ENCODE data around the gene PLXNA4.

PLXNA4 gene

DNA sequence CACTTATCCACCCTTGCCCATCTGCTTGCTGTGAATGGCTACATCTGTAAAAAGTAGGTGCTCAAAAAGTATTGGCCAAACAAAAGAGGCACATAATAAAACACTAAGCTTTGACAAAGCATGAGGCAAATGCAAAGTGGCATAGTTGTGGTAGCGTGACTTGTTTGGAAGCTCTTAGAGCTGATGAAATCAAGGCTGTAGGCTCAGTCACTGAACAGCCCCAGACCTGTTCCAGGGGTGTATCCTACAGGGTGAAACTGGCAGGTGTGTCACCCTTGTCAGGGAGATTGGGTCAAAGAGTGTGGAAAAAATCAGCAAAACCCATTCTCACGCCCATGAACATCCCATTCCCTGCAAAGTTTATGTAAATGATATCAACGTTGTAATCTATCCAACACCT is 427.4 kb downstream of the PLXNA4 start:
- TF ChIP-seq, protein P1, sequence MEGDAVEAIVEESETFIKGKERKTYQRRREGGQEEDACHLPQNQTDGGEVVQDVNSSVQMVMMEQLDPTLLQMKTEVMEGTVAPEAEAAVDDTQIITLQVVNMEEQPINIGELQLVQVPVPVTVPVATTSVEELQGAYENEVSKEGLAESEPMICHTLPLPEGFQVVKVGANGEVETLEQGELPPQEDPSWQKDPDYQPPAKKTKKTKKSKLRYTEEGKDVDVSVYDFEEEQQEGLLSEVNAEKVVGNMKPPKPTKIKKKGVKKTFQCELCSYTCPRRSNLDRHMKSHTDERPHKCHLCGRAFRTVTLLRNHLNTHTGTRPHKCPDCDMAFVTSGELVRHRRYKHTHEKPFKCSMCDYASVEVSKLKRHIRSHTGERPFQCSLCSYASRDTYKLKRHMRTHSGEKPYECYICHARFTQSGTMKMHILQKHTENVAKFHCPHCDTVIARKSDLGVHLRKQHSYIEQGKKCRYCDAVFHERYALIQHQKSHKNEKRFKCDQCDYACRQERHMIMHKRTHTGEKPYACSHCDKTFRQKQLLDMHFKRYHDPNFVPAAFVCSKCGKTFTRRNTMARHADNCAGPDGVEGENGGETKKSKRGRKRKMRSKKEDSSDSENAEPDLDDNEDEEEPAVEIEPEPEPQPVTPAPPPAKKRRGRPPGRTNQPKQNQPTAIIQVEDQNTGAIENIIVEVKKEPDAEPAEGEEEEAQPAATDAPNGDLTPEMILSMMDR (conservative IDR thresholded peaks at IDR 0.05; ENCODE audit: low read depth): no peak
- no peak for DNase-seq (ENCODE audit: low spot score)
- POLR2A ChIA-PET (ENCODE audit: low non-redundant PET): no interaction called here
- CTCF ChIA-PET: no interaction called here
- H3K27ac ChIP-seq: no peak overlapping the region

- ChIA-PET POLR2A (ENCODE audit: low non-redundant PET) (no interaction called here), CTCF (interaction anchor here (0.9 to 1.2 kb wide), 3 partner anchors 10 to 200 kb away, joined by 3 to 6 read pairs (median 6); no protein-coding TSS in a partner anchor)
- peak; percentile 87 for DNase-seq (ENCODE audit: low spot score)
- peak overlapping the region; percentile 57 for H3K27ac ChIP-seq
- TF ChIP-seq, protein P1 (conservative IDR thresholded peaks at IDR 0.05; ENCODE audit: low read depth): no peak
Observed at GRCh38 chr7:132145466-132145865, 430.8 kb downstream of the PLXNA4 start.

DNA sequence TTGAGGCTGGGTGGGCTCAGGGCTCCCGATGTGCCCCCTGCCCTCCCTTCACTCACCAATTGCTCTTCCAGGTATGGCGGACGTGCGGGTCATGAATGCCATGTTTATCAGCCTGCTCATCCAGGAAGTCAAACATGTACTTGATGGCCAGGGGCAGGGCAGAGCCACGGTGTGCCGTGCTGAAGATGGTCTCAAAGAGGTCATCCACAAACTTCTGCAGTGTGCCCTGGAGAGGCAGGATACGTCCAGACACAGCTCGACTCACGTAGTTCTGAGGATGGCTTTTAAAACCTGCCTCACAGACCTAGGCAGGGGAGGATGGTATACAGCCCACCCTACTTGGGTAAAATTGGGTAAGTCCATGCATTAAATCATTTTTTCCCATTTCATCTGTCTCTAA is 431.2 kb downstream of the PLXNA4 start:
- DNase-seq (ENCODE audit: low spot score): no peak
- ChIA-PET CTCF (interaction anchor here (0.9 to 1.2 kb wide), 3 partner anchors 9 to 200 kb away, joined by 3 to 6 read pairs (median 6); no protein-coding TSS in a partner anchor), POLR2A (ENCODE audit: low non-redundant PET) (no interaction called here)
- peak overlapping the region; percentile 57 for H3K27ac ChIP-seq
- TF ChIP-seq, protein P1 (conservative IDR thresholded peaks at IDR 0.05; ENCODE audit: low read depth): no peak

DNA sequence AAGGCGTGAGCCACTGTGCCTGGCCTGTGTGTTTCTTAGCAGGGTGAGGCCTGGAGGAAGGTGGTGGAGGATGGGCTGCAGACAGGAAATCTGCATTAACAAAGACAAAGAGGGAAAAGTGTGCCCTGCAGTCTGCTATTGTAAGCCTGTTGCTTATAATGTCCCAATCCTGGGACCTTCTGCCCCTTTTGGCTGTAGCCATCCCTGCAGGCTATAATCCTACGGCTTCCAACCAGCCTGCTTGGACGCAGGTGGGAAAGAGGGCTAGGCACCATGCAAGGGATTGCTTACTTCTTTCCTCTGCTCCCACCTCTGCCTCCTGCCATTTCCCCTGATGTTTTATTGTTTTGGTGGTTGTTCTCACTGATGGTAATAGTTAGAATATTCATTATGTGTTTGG is 434.3 kb downstream of the PLXNA4 start:
- ChIA-PET CTCF (interaction anchor here (0.6 kb wide), 1 partner anchor 1822 kb away, joined by 3 read pairs; no protein-coding TSS in a partner anchor), POLR2A (ENCODE audit: low non-redundant PET) (no interaction called here)
- TF ChIP-seq, protein P1 (conservative IDR thresholded peaks at IDR 0.05; ENCODE audit: low read depth): no peak
- DNase-seq (ENCODE audit: low spot score): no peak
- no peak overlapping the region for H3K27ac ChIP-seq

DNA sequence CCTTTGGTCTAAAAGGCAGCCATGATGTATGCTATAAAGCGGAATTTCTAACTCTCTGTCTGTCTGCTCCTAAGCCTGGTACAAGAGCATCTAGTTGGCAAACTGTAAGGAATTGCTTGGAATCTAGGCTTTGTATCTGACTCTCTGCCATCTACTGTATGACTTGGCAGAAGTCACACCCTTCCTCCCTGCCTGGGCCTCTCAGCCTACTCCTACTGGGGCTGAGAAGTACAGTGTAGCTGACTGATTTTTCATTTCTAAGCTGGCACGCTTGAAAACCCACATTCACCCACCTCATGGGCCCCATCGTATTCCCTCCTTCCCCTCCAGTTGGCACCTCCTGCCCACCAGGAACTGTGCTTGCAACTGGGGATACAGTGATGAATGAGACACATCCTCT is 435.2 kb downstream of the PLXNA4 start:
- no peak overlapping the region for H3K27ac ChIP-seq
- TF ChIP-seq, protein P1 (conservative IDR thresholded peaks at IDR 0.05; ENCODE audit: low read depth): no peak
- CTCF ChIA-PET: no interaction called here

DNA sequence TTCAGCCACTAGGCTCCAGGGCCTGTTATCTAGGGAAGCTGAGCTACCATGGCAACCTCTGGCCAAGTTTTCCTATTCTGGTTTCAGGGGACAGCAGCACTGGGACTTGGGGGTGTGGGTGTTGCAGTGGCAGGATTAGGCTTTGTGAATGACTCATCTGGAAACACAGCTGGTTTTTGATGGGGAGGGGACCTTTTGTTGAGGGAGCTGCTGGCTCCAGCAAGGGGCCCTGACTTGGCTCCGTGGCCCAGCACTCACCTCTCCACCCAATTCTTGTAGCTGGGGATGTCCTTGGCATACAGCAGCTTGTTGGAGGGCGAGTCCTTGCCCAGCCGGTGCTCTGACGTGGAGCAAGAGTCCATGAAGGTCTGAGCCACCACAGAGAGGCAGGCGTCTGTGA is 435.9 kb downstream of the PLXNA4 start:
- ChIA-PET POLR2A (ENCODE audit: low non-redundant PET) (no interaction called here), CTCF (no interaction called here)
- no peak for DNase-seq (ENCODE audit: low spot score)
- TF ChIP-seq, protein P1 (conservative IDR thresholded peaks at IDR 0.05; ENCODE audit: low read depth): no peak
- H3K27ac ChIP-seq: no peak overlapping the region

More for the DNA sequence above, 435.2 kb downstream of the PLXNA4 start:
- DNase-seq (ENCODE audit: low spot score): no peak
- POLR2A ChIA-PET (ENCODE audit: low non-redundant PET): no interaction called here

DNA sequence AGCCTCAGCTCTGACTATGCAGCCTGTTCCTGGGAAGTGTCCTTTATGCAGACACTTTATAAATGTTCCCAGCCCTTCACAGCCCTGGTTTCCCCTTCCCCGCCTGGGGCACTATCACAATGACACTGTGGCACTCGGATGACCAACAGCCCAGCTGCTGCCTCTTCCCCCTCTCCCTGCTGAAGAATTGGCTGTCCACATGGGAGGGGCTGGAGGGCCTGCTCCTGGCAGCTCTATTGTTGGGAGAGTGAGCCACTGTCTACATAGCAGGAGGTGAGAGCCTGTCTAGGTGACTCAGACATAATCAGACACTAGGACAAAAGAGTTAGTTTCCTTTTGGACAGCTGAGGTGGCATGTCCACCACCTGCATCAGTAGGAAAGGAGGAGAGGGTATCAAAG is 437.5 kb downstream of the PLXNA4 start:
- TF ChIP-seq, protein P1 (conservative IDR thresholded peaks at IDR 0.05; ENCODE audit: low read depth): no peak
- DNase-seq (ENCODE audit: low spot score): peak; percentile 20
- H3K27ac ChIP-seq: no peak overlapping the region
- CTCF ChIA-PET: no interaction called here
- POLR2A ChIA-PET (ENCODE audit: low non-redundant PET): no interaction called here
